CD4-positive, alpha-beta T cell treated with Interleukin-12 subunit alpha and Interleukin-12 subunit beta, for 1 hour (primary cell): ENCODE measurements around the gene SLC41A2.
"Not testable (repeated sequence)": the region's sequence is repeated elsewhere in the genome, so short reads cannot be mapped to it uniquely, and the experiment has no call there.

Experiments used
- DNase-seq: peaks from one replicate; pipeline ENCODE4 v3.0.0-alpha.2; 2020

SLC41A2 gene, protein sequence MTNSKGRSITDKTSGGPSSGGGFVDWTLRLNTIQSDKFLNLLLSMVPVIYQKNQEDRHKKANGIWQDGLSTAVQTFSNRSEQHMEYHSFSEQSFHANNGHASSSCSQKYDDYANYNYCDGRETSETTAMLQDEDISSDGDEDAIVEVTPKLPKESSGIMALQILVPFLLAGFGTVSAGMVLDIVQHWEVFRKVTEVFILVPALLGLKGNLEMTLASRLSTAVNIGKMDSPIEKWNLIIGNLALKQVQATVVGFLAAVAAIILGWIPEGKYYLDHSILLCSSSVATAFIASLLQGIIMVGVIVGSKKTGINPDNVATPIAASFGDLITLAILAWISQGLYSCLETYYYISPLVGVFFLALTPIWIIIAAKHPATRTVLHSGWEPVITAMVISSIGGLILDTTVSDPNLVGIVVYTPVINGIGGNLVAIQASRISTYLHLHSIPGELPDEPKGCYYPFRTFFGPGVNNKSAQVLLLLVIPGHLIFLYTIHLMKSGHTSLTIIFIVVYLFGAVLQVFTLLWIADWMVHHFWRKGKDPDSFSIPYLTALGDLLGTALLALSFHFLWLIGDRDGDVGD

GRCh38 chr12:104958001-104958804 lies at the start of gene SLC41A2:
TSS of gene SLC41A2 (minus strand) at chr12:104958290. CDS start at chr12:104928527, 29,763 bp downstream.
- DNase-seq = peak; percentile 83

DNA sequence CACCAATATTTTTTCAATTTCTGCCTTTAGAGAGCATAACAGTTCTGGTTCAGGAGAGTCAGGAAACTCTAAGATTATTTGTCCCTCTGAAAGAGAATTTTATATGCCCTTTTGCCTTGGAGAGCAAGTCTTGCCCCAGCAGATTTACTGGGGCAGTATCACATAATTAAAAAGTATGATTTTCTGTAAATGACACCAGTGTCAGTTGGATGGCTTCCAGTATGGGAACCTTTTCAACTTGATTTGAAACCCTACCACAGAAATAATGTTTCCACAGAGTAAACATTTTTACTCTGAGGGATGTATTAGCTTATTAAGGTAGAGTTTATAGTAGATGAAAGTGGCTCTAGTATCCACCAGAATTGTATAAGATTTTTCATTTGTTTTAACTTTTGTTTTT lies 43.4 kb upstream of the SLC41A2 start:
- DNase-seq = no peak

DNA sequence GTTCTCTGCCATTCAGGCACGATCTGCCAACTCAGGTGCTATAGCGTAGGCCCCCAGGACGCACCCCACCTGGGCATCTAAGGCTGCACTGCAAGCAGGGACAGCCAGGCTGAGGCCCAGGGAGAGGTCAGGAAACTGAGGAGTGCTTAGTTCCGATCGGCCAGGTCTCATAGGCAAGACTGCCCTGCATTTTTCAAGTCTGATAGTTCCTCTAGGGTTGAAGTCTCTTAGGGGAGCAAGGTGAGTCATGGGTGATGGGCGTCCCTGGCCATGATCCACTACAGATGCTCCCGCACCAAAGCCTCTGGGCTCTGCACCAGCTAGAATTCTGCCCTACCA lies 41.2 kb upstream of the SLC41A2 start:
- DNase-seq = no peak

- DNase-seq = no peak
Measured at GRCh38 chr12:104998423-104999346, 40.6 kb upstream of the SLC41A2 start.

- DNase-seq = no peak
Measured at GRCh38 chr12:104997541-104997940, 39.5 kb upstream of the SLC41A2 start.

DNA sequence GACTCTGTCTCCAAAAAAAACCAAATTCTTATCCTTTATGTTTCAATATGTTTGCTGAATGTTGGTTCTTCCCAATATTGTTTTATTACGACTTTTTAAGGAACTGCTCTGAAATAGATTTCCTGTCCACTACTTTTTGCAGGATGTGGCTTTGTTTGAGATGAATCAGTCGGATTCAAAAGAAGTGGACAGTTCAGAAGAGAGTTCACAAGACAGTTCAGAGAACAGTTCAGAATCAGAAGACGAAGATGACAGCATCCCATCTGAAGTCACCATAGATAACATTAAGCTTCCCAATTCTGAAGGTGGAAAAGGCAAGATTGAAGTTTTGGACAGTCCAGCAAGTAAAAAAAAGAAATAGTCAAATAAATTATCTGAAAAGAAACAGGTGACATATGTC lies 36.2 kb upstream of the SLC41A2 start:
- DNase-seq = no peak

DNA sequence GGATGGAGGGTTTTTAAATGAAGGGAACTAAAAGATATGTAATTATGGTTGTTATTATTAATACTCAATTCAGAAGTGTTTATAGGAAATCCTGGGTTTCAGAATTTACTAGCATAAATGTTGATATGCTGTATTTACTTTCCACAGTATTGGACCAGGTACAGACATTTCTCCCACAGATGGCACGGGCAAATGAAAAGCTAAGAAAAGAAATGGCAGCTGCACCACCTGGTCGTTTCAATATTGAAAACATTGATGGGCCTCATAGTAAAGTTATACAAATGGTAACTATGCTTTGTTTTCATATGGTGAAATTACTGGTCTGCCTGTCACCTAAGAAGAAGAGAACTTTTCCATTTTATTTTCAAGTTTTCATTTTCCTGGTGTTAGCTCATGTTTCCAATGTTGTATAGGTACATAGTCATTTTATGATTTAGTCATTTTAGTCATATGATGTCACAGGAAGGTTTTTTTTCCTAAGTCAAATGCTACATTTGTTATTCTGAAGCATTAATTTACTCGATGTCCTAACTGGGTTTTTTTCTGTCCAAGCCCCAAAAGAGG lies 33.6 kb upstream of the SLC41A2 start:
- DNase-seq = no peak

DNA sequence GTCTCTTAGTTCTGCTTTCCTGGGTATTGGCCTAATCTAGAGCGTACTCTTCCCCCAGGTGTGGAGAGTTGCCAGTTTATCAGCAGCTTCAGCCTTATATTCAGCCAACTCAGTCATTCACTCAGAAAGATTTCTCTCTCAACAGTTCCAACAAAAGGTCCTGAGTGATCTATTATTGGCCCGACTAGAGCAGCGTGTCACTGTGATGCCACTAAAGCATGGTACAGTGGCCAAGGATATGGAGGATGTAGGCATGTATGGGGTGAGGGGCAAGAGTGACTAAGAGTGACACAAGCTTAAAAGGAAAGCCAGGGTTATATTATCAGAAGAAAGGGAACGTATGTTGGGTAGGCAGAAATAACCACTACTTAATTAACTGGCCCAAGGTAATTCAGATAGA lies 32.9 kb upstream of the SLC41A2 start:
- DNase-seq = no peak

GRCh38 chr12:104986022-104986941 lies 28.2 kb upstream of the SLC41A2 start, which contains the start of gene NOPCHAP1:
TSS of gene NOPCHAP1 (plus strand) at chr12:104986316. CDS start at chr12:104986353, 37 bp downstream.
- DNase-seq = peak; percentile 83

- DNase-seq = no peak
Measured at GRCh38 chr12:104985206-104985605, 27.1 kb upstream of the SLC41A2 start.

- DNase-seq = not testable (repeated sequence)
Measured at GRCh38 chr12:104977688-104978087, 19.6 kb upstream of the SLC41A2 start.

DNA sequence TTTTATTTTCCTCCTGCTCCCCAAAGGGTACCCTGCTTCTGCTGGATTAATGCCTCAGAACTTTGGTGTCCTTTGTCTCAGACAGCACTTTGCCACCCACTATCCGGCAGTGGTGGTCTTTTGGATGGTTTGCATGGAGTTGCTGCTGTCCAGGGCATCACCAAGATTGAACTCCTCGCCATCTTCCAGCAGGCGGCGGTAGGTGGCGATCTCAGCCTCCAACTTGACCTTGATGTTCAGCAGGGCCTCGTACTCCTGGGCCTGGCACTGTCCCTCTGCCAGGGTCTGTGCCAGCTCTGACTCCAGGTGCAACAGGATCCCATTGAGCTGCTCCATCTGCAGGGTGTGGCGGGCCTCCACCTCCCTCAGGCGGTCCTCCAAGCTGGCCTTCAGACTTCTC lies 18.6 kb upstream of the SLC41A2 start:
- DNase-seq = no peak

DNA sequence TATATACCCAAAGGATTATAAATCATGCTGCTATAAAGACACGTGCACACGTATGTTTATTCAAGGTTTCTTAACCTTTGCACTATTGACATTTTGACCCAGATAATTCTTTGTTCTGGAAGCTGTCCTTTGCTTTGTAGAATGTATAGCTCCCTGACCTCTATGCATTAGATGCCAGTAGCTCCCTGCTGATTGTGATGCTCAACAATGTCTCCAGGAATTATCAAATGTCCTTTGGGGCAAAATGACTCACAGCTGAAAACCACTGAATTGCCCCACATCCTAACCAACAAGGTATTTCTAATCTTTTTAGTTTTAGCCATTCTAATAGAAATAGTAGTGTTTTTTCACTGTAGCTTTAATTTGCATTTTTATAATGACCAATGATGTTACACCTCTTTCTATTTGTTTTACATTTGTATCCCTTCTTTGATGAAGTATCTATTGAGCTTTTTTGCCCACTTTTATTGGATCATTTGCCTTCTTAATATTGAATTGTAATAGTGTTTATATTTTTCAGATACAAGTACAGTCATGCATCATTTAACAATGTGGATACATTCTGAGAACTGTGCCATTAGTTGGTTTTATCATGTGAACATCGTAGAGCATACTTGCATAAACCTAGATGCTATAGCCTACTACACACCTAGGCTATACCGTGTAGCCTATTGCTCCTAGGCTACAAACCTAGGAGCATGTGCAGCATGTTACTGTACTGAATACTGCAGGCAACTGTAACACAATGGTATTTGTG lies 17.7 kb upstream of the SLC41A2 start:
- no peak for DNase-seq

- peak; percentile 20 for DNase-seq
Measured at GRCh38 chr12:104974626-104975290, 16.7 kb upstream of the SLC41A2 start.

- no peak for DNase-seq
Measured at GRCh38 chr12:104973250-104973649, 15.2 kb upstream of the SLC41A2 start.

GRCh38 chr12:104971306-104971705 lies 13.2 kb upstream of the SLC41A2 start:
- no peak for DNase-seq

DNA sequence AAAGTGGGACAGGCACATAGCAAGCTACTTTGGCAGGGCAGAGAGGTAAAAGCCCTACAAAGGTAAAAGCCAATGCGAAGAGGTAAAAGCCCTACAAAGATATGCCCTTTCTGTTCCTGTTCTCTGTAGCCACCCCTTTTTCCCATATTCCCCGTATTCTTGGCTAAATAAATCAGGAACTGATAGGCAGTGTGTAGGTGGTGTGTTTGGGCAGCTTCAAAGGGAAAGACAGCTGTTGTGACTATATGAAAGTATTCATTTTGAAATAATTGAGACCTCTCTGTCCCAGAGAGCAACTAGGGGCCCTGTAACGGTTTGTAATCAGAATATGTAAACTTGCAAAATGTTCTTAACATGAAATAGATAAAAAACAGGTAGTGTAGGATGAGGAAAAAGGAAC lies 11.3 kb upstream of the SLC41A2 start:
- no peak for DNase-seq

DNA sequence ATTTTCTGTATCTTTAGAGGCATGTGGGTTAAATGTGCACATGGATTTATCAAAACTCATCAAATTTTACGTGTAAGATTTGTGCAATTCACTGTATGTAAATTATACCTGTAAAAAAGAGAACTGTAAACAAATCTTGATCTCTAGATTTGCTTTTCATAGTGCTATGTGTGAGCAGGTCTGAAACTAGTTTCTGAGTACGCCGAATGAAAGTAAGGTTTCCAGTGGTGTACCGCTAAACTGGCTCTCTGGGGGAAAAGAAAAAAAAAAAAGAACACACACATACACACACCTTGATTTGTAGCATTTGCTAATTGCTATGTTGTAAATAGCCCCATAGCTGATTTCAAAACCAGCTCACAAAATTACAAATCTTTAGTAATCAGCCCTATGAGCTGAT lies 8.6 kb upstream of the SLC41A2 start:
- no peak for DNase-seq

GRCh38 chr12:104964856-104965205 lies 6.7 kb upstream of the SLC41A2 start:
- no peak for DNase-seq
